Activated CD4-positive, alpha-beta T cell treated with anti-CD3 and anti-CD28 coated beads, Interleukin-2, amount 10 ng/mL, durations not matched to agents 24 days and 14 days (primary cell): ENCODE results near the gene KRTAP4-7. TPM values are rescaled to one million over a fixed set of nuclear protein-coding genes. Genes with fewer than 3 reads are reported as not detected.
A peak's percentile ranks its signal among the peaks of the same experiment; 100 is the strongest.
"Not testable (repeated sequence)": the region's sequence is repeated elsewhere in the genome, so short reads cannot be mapped to it uniquely, and the experiment has no call there.

Experiments used
- DNase-seq: peaks from one replicate; pipeline ENCODE4 v3.0.0; 2022
- H3K27ac Mint-ChIP-seq: one replicate; pipeline ENCODE4 v1.8.0; 2022; ENCODE audit warnings: mild to moderate bottlenecking, mixed read lengths
- H3K27me3 Mint-ChIP-seq: one replicate; pipeline ENCODE4 v1.8.0; 2022; ENCODE audit warnings: mixed read lengths
- H3K36me3 Mint-ChIP-seq: one replicate; pipeline ENCODE4 v1.8.0; 2022; ENCODE audit warnings: low read depth, mild to moderate bottlenecking, mixed read lengths
- H3K4me1 Mint-ChIP-seq: one replicate; pipeline ENCODE4 v1.8.0; 2021; ENCODE audit warnings: mixed read lengths
- H3K4me3 Mint-ChIP-seq: one replicate; pipeline ENCODE4 v1.8.0; 2022; ENCODE audit warnings: mild to moderate bottlenecking, moderate library complexity, mixed read lengths
- H3K9me3 Mint-ChIP-seq: one replicate; pipeline ENCODE4 v1.8.0; 2021; ENCODE audit warnings: mixed read lengths
- intact Hi-C: fragments of 100-400 bp; cut with micrococcal nuclease; formaldehyde crosslinking; loops from one replicate; pipeline ENCODE4 v1.15.1; 2023
- total RNA-seq: library from RNA; stranded (reverse); gene quantifications from 2 replicates; pipeline ENCODE4 v1.2.3, GENCODE V29; 2022

KRTAP4-7 gene
- total RNA-seq: not detected in 2 replicates

GRCh38 chr17:41084100-41084856 lies at the start of gene KRTAP4-7:
KRTAP4-7 (plus strand) TSS chr17:41084150; CDS start chr17:41084207, 57 bp downstream.
- H3K36me3 Mint-ChIP-seq, intact Hi-C loops, H3K9me3 Mint-ChIP-seq, H3K4me1 Mint-ChIP-seq, H3K27ac Mint-ChIP-seq, H3K4me3 Mint-ChIP-seq, DNase-seq: not testable (repeated sequence)
- peaks cover 16% of the 10 kb centered on the region for H3K27me3 Mint-ChIP-seq

GRCh38 chr17:41034346-41034935 lies 49.5 kb upstream of the KRTAP4-7 start, which contains the start of gene KRTAP1-3:
KRTAP1-3 (minus strand) TSS chr17:41034874; CDS start chr17:41034821, 53 bp downstream.
- peaks cover 18% of the 10 kb centered on the region for H3K27me3 Mint-ChIP-seq
- intact Hi-C loops, DNase-seq, H3K36me3 Mint-ChIP-seq, H3K9me3 Mint-ChIP-seq, H3K4me3 Mint-ChIP-seq, H3K4me1 Mint-ChIP-seq, H3K27ac Mint-ChIP-seq: not testable (repeated sequence)

DNA sequence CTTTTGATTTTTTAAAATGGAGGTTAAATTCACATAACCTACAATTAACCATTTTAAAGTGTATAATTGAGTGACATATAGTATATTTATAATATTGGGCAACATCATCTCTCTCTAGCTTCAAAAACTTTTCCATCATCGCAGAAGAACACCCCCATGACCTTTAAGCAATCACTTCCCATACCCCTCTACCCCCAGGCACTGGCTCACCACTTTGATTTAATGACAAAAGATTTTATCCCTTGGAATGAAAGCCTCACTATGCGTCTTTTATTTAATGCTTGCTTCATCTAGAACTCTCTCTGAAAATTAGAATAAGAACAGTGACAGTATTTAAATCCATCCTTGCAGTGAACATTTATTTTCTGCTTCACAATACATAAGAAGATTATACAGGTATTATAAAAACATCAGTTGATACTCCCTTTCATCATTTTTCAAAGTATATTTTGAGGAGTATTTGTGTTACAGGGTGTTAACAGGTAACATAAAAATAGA lies 46.0 kb upstream of the KRTAP4-7 start:
- intact Hi-C loops: no loop called here
- Mint-ChIP-seq H3K36me3 (no peaks in the 10 kb centered on the region), H3K4me1 (no peaks in the 10 kb centered on the region), H3K27me3 (peaks cover 10% of the 10 kb centered on the region), H3K9me3 (no peaks in the 10 kb centered on the region), H3K27ac (no peak overlapping the region), H3K4me3 (no peak overlapping the region)
- no peak for DNase-seq

DNA sequence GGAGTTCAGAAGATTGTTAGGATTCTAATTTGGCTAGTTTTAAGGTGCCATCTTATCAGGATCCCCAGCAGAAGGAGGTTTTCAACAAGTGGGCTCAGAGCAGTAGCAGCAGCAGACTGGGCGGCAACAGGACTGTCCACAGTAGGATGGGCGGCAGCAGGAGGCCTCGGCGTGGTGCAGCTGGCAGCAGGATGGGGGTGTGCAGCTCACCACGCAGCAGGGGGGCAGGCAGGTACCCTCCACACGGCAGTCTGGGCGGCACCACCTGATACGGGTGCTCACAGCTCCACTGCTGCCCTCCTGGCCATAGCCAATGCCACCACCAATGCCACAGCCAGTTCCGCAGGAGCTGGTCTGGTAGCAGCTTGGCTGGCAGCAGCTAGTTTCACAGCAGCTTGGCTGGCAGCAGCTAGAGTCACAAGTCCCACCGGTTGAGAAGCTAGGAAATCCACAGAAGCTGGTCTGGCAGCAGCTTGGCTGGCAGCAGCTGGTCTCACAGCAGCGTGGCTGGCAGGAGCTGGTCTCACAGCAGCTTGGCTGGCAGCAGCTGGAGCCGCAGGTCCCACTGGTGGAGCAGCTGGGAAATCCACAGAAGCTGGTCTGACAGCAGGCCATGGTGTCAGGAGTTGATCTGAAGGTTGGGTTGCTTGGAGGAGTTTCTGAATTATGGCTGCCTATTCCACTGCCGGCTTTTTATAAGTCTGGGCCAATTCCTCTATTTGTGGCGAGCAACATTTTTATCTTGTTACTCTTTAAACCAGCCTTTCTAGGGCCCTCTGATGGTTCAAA lies 43.0 kb upstream of the KRTAP4-7 start, which contains the start of gene KRTAP1-1:
TSS of gene KRTAP1-1 (minus strand) at position 668 of the 789 bp plus-strand sequence. CDS start at position 615, 53 bp downstream.
- intact Hi-C loops, H3K27me3 Mint-ChIP-seq, H3K27ac Mint-ChIP-seq, H3K36me3 Mint-ChIP-seq, H3K4me1 Mint-ChIP-seq, H3K4me3 Mint-ChIP-seq, H3K9me3 Mint-ChIP-seq, DNase-seq: not testable (repeated sequence)

GRCh38 chr17:41042953-41043352 lies 41.0 kb upstream of the KRTAP4-7 start:
- no peaks in the 10 kb centered on the region for H3K9me3 Mint-ChIP-seq
- no peak overlapping the region for H3K27ac Mint-ChIP-seq
- no peak overlapping the region for H3K4me3 Mint-ChIP-seq
- DNase-seq: no peak
- no peaks in the 10 kb centered on the region for H3K36me3 Mint-ChIP-seq
- intact Hi-C loops: no loop called here
- H3K4me1 Mint-ChIP-seq: no peaks in the 10 kb centered on the region
- peaks cover 13% of the 10 kb centered on the region for H3K27me3 Mint-ChIP-seq

DNA sequence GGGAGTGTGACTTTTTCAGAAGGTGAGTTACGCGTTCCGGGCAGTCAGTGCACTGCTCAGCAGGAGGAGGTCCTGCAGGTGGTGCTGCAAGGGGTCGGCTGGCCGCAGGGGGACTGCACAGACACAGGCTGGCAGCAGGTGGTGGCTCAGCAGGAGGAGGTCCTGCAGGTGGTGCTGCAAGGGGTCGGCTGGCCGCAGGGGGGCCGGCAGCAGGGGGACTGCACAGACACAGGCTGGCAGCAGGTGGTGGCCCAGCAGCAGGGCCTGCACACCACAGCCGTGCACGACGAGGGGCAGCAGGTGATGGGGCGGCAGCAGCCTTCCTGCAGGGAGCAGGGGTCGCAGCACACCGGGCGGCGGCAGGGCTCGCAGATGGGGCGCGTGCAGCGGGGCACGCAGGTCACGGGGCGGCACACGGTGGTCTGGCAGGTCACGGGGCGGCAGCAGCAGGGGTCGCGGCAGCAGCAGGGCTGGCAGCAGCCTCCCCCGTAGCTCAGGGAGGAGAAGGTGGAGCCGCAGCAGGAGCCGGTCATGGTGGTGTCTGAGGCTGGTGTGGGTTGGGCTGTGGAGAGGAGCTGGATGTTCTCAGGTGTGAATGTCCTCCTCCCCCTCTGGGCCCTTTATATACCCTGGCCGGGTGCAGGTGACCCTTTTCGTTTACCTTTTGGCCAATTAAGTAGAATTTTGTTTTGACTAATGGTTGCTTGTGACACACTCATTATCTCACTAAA lies 37.0 kb upstream of the KRTAP4-7 start, which contains the start of gene KRTAP2-1:
TSS of gene KRTAP2-1 (minus strand) at position 582 of the 731 bp plus-strand sequence. CDS start at position 533, 49 bp downstream.
- intact Hi-C loops, H3K4me3 Mint-ChIP-seq, H3K9me3 Mint-ChIP-seq, DNase-seq, H3K36me3 Mint-ChIP-seq, H3K27ac Mint-ChIP-seq, H3K4me1 Mint-ChIP-seq: not testable (repeated sequence)
- peaks cover 19% of the 10 kb centered on the region for H3K27me3 Mint-ChIP-seq

DNA sequence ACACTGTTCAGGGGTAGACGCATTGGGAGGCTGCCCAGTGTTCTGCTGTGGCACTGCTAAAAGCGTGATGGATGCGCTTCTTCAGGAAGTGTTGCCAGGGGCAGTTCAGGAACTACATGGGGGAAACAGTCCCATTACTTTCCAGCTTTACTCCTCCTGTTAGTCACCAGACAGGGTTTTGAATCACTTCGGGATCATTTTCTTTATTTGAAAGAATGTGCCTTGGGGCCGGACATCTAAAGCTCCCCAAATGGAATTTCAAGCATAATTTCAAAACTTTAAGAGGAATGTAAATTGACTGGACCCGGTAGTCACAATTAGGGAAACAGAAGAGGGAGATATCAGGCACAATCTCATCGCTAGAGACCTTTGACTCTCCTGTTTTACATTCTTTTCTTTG lies 35.5 kb upstream of the KRTAP4-7 start:
- H3K4me3 Mint-ChIP-seq: no peak overlapping the region
- no peaks in the 10 kb centered on the region for H3K36me3 Mint-ChIP-seq
- no peak for DNase-seq
- no peak overlapping the region for H3K27ac Mint-ChIP-seq
- H3K27me3 Mint-ChIP-seq: peaks cover 23% of the 10 kb centered on the region
- H3K9me3 Mint-ChIP-seq: no peaks in the 10 kb centered on the region
- intact Hi-C loops: no loop called here
- no peaks in the 10 kb centered on the region for H3K4me1 Mint-ChIP-seq

DNA sequence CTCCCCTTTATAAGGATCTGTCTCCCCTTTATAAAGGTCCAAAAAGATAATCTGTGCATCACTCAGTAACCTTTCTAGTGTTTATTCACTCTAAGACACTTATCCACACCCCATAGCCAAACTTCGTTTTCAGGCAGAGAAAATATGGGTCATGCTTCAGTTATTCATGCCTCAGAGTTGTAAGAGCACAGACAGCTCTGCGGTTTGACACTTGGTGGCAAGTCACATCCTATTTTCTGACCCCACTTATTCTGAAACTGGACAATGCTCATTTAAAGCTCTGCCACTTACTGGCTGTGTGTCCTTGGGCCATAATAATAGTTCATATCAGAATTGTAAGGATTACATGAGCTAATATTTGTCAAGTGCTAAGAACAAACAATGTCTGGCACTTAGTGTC lies 34.8 kb upstream of the KRTAP4-7 start:
- Mint-ChIP-seq H3K9me3 (no peaks in the 10 kb centered on the region), H3K27ac (no peak overlapping the region), H3K4me3 (no peak overlapping the region), H3K36me3 (no peaks in the 10 kb centered on the region), H3K27me3 (peaks cover 25% of the 10 kb centered on the region), H3K4me1 (no peaks in the 10 kb centered on the region)
- intact Hi-C loops: no loop called here
- DNase-seq: no peak

- no peaks in the 10 kb centered on the region for H3K4me1 Mint-ChIP-seq
- intact Hi-C loops: no loop called here
- no peaks in the 10 kb centered on the region for H3K36me3 Mint-ChIP-seq
- H3K27me3 Mint-ChIP-seq: peaks cover 24% of the 10 kb centered on the region
- DNase-seq: no peak
- no peak overlapping the region for H3K4me3 Mint-ChIP-seq
- no peaks in the 10 kb centered on the region for H3K9me3 Mint-ChIP-seq
- H3K27ac Mint-ChIP-seq: no peak overlapping the region
Measured at GRCh38 chr17:41052566-41052965, 31.4 kb upstream of the KRTAP4-7 start.

GRCh38 chr17:41054025-41054424 lies 29.9 kb upstream of the KRTAP4-7 start:
- intact Hi-C loops: no loop called here
- no peak for DNase-seq
- no peaks in the 10 kb centered on the region for H3K36me3 Mint-ChIP-seq
- no peaks in the 10 kb centered on the region for H3K9me3 Mint-ChIP-seq
- no peak overlapping the region for H3K4me3 Mint-ChIP-seq
- H3K4me1 Mint-ChIP-seq: no peaks in the 10 kb centered on the region
- peaks cover 18% of the 10 kb centered on the region for H3K27me3 Mint-ChIP-seq
- no peak overlapping the region for H3K27ac Mint-ChIP-seq

GRCh38 chr17:41054556-41054955 lies 29.4 kb upstream of the KRTAP4-7 start:
- H3K36me3 Mint-ChIP-seq, intact Hi-C loops, DNase-seq, H3K4me1 Mint-ChIP-seq, H3K27ac Mint-ChIP-seq, H3K4me3 Mint-ChIP-seq, H3K9me3 Mint-ChIP-seq: not testable (repeated sequence)
- H3K27me3 Mint-ChIP-seq: peaks cover 21% of the 10 kb centered on the region

GRCh38 chr17:41055130-41055529 lies 28.8 kb upstream of the KRTAP4-7 start, which contains the start of gene KRTAP2-2:
KRTAP2-2 (minus strand) TSS chr17:41055230; CDS start chr17:41055211, 19 bp downstream.
- intact Hi-C loops: not testable (repeated sequence)

DNA sequence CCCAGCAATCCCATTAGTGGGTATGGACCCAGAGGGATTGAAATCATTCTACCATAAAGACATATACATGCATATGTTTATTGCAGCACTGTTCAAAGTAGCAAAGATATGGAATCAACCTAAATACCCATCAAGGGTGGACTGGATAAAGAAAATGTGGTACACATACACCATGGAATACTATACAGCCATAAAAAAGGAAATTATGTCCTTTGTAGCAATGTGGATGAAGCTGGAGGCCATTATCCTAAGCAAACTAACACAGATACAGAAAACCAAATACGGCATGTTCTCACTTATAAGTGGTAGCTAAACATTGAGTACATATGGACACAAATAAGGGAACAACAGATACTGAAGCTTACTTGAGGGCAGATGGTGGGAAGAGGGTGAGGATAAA lies 26.4 kb upstream of the KRTAP4-7 start:
- Mint-ChIP-seq H3K9me3 (no peaks in the 10 kb centered on the region), H3K27ac (no peak overlapping the region), H3K36me3 (no peaks in the 10 kb centered on the region), H3K27me3 (peaks cover 28% of the 10 kb centered on the region), H3K4me3 (no peak overlapping the region), H3K4me1 (no peaks in the 10 kb centered on the region)
- peak; percentile 3 for DNase-seq
- intact Hi-C loops: no loop called here

More at GRCh38 chr17:41055130-41055529, 28.8 kb upstream of the KRTAP4-7 start, which contains the start of gene KRTAP2-2:
- not testable (repeated sequence) for H3K4me3 Mint-ChIP-seq, H3K36me3 Mint-ChIP-seq, DNase-seq, H3K27ac Mint-ChIP-seq, H3K9me3 Mint-ChIP-seq, H3K4me1 Mint-ChIP-seq
- peaks cover 22% of the 10 kb centered on the region for H3K27me3 Mint-ChIP-seq
